Measurements from ENCODE around the gene FBXO15.

FBXO15 gene, protein sequence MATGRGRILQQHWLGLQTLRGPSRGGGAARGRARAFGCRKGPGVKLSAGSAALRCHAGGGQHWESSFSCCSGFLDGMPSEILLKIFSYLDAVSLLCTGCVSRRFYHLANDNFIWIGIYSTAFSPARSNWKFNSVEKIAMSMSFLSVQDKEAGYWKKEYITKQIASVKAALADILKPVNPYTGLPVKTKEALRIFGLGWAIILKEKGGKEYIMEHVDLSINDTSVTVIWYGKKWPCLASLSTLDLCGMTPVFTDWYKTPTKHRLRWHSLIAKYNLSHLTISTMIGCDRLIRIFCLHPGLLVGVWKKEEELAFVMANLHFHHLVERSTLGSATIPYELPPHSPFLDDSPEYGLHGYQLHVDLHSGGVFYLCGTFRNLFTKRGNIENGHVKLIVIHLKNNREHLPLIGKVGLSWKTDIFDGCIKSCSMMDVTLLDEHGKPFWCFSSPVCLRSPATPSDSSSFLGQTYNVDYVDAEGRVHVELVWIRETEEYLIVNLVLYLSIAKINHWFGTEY

GRCh38 chr18:74147779-74148542, at the start of gene FBXO15, which contains the start of gene TIMM21:
FBXO15 (minus strand) TSS chr18:74147834; CDS start chr18:74147785, 49 bp downstream.
TIMM21 (plus strand) TSS chr18:74148523; CDS start chr18:74148809, 286 bp downstream.
- DNase-seq = peak; percentile 97

DNA sequence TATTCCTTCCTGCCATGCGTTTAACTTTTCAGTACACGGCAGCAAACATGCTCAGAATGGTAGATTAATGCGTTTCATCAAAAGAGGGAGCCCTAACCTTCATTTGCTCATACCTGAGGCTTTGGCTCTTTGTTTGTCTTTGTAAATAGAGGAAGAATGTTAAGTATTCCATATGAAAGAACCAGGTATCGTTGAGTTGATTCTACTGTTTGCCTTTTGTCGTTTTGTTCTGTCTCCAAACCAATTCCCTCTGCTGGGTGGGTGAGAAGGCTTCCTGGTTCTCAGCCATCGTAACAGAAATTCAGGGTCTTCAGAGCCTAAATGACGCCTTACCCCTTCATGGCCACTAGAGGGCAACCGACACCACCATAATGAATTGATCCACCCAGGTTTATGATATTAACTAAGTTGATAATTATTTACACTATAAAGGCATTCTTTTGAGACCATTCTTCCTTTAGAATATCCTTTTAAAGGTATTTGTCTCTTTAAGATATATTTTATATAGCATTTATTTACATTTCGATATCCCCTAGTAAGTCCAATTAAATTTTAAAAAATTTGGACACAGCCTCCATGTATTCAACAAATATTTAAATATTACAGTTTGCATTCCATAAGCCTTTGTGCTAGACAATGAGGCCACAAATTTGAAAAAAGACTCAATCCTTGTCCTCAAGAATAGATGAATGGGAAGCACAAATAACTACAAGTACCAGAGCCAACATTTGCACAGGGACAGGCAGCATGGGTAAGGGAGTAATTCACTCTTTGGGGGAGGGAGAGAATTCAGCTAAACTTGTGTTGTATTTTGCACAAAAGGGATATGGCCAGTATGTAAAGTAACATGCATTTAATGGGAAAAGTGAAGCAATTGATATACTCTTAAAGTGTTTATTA, 48.8 kb upstream of the FBXO15 start:
- DNase-seq = peak; percentile 55

- no peak for DNase-seq
Measured at GRCh38 chr18:74194691-74195090, 47.1 kb upstream of the FBXO15 start.

GRCh38 chr18:74191577-74191976, 43.9 kb upstream of the FBXO15 start:
- no peak for DNase-seq

GRCh38 chr18:74190086-74190485, 42.5 kb upstream of the FBXO15 start:
- peak; percentile 25 for DNase-seq

DNA sequence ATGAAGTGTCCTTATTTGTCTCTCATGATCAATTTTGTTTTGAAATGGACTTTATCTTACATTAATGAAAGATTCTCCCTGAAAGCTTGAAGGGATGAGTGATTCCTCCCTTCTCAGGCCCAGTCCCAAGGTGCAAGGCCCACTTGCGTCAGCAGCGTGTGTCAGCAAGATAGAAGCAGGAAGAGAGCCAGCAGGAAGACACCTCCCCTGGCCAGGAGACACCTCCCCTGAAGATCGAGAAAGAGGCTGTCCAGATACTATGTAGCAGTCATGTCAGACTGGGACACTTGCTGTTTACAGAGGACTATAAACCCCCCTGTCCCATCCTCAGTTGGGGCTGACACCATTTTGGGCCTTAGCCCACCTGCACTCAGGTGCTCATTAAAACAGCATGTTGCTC, 39.0 kb upstream of the FBXO15 start:
- no peak for DNase-seq

DNA sequence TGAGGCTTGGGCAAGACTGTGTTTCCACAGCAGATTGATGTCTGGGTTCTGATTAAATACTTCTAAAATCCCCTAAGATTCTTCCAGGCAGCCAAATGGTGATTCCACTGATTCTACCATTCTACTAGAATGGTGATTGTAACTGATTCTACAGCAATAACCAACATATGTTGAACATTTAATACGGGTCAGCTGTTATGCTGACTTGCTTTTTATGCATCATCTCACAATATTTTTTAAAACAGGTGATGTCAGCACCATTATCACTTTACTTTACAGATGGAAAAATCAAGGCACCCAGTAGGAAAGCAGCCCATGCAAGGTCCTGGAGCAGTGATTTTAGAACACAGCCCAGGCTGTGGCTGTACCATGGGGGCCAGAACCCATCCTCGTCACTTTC, 38.2 kb upstream of the FBXO15 start:
- no peak for DNase-seq

- DNase-seq = no peak
Measured at GRCh38 chr18:74184875-74185274, 37.2 kb upstream of the FBXO15 start.

GRCh38 chr18:74183130-74183529, 35.5 kb upstream of the FBXO15 start:
- DNase-seq = no peak

DNA sequence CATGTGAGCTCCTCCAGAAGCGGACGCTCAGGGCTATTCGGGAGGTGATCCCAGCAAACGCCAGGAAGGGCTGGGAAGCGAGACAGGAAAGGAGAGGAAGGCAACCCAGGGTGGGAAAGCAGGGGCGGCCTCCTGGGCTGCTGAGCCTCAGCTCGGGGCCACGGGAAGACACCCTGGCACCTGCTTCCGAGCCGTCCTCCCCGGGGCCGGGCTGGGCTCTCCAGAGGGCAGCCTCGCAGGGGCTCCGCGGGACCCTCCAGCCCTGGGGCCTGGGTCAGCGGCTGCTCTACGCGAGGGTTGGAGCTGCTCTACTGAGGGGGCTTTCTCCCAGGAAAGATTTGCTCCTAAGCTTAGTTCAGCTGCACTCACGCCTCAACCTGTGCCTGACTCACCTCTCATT, 34.7 kb upstream of the FBXO15 start:
- DNase-seq = no peak

DNA sequence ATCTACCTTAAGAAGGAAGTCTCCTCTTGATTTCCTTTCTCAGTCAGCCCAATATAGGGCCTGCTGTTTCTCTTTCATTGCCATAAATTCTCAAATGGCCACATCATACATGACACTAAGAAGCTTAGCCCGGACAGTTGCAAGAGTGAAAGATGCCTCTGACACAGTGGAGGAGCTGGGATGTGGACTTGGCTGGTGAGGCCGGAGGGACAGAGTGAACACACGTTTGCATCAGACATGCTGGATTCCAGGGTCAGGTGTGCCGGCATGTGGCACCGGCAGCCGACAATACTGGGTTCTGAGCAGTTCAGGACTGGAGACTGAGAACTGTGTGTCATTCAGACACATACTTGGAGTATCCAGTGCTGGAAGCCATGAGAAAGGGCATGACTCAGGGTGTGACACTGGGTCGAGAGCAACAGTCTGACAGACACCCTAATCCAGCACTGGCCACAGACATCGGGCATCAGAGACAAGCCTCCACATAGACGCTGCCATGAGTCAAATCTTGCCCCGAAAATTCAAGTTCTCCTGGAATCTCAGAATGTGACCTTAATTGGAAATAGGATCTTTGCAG, 32.1 kb upstream of the FBXO15 start:
- no peak for DNase-seq

GRCh38 chr18:74178884-74179283, 31.2 kb upstream of the FBXO15 start:
- DNase-seq = no peak

GRCh38 chr18:74175658-74176057, 28.0 kb upstream of the FBXO15 start:
- DNase-seq = no peak

GRCh38 chr18:74173434-74173750, 25.8 kb upstream of the FBXO15 start:
- DNase-seq = no peak

GRCh38 chr18:74172697-74173433, 25.2 kb upstream of the FBXO15 start:
- no peak for DNase-seq

DNA sequence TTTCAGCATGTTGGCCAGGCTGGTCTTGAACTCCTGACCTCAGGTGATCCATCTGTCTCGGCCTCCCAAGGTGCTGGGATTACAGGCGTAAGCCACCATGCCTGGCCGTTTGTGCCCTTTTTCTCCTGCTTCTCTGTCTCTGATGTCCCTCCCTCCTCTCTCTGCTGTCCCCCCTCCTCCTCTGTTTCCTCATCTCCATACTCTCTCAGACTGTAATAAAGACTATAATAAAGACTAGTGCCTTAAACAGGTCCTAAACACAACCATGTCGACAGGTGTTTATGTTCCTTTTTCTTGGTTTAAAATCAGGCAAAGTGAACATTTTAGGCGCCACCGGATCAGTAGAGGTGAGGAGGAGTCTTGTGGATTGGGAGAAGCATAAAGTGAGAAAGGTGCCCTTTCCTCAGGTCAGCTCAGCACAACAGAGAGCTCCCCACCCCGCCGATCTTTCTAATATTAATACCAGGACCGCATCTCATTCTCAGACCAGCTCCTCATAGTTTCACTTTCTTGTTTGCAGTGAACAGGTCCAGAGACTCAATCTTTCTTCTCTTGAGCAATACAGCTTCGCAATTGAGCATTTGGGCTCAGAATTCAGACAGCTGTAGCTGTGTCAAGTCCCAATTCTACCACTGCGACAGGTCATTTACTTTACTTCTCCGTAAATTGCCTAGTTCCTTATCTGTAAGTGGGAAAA, 24.4 kb upstream of the FBXO15 start:
- DNase-seq = no peak

DNA sequence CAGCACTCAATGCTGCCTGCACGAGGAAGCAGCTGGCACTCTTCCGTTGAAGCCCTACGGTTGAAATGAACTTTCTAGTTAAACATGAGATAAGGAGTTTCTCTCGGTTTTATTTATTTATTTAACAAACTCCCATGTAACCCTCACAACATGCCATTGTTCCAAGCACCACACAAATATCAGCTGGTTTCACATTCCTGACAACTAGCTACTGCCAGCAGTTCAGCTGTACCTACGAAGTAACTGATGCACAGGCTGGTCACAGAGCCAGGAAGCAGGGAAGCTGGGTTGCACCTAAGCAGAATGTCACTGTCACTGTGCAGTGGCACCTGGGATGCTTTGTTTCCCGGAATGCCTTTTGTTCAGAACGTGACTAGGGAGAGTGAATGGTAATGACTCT, 18.8 kb upstream of the FBXO15 start:
- no peak for DNase-seq

DNA sequence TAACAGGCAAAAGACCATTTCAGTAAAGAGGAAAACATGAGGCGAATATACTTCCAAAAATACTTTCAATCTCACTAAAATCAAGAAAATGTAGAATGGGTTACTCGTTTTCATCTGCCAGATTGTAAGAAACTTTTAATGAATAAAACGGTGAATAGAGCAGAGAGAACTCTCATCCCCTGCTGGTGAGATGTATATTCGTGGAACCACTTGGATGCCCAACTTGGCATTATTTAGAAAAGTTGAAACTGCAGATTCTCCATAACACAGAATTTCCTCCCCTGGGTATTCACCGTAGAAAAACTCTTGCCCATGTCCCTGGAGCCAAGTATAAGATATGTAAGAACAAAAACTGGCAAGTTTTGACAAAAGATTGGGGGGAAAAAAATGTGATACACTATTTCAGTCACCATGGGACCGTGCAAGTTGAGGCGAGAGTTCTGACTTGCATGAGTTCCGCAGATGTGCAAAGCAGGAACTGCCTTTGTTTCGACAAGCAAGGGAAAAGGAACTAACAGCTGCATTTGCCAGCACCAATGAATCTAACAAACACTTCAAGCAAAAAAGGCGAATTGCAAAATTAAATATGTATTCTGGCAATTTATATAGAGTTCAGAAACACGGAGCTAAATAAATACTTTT, 15.5 kb upstream of the FBXO15 start:
- DNase-seq = no peak

DNA sequence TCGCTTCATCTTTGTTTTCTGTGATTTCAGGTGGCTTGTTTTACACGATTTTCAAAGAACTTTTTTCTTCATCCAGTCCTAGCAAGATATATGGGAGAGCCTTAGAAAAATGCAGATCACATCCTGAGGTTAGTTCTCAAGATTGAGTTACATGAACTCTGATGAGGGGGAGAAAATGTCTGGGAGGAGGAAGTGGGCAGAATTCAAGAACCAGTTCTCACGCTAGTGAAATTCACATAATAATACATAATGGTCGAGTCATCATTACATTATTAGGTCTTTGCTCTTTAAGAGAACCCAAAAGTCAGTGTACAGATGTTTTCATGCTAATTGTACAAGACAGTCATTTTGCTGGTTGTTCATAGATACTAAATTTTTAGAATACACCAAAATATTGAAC, 7.6 kb upstream of the FBXO15 start:
- DNase-seq = peak; percentile 21

- DNase-seq = no peak
Measured at GRCh38 chr18:74154716-74155115, 7.1 kb upstream of the FBXO15 start.

DNA sequence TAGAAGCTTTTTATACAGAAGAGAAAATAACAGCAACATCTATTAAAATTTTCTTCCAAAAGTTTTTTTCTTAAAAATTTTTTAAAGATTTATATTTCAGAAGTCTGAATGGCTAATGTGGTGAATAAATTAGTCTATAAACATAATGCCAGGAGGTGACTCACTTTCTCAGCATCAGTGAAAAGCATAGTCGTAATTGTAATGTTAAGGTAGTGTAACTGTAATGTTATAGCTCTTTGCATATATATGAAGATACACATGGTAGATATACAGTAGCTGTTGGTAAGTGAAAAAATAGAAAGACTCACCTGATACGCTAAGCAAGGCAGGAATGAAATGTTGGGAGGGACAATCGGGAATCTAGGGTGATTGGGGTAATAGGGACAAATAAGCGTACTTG, 6.2 kb upstream of the FBXO15 start:
- DNase-seq = no peak

Data from fibroblast of upper back skin (primary cell).